IgD-negative memory B cell (primary cell): ENCODE data around the gene SOX6. TPM values are rescaled to one million over a fixed set of nuclear protein-coding genes. Genes with fewer than 3 reads are reported as not detected.

ENCODE experiments used
- H3K27ac Mint-ChIP-seq, 3 donors: one replicate each; pipeline ENCODE4 v1.8.0; 2020 to 2022; ENCODE audit warnings: mild to moderate bottlenecking in 3 of 3, mixed read lengths in 3 of 3, moderate library complexity in 1 of 3
- H3K27me3 Mint-ChIP-seq: one replicate; pipeline ENCODE4 v1.8.0; 2021; ENCODE audit warnings: mixed read lengths
- H3K36me3 Mint-ChIP-seq: one replicate; pipeline ENCODE4 v1.8.0; 2020; ENCODE audit warnings: mild to moderate bottlenecking, mixed read lengths
- H3K4me1 Mint-ChIP-seq, 3 donors: one replicate each; pipeline ENCODE4 v1.8.0; 2020 to 2022; ENCODE audit warnings: mixed read lengths in 3 of 3, mild to moderate bottlenecking in 1 of 3
- H3K4me3 Mint-ChIP-seq, 4 donors: one replicate each; pipeline ENCODE4 v1.8.0; 2020 to 2022; ENCODE audit warnings: mild to moderate bottlenecking in 4 of 4, mixed read lengths in 4 of 4, moderate library complexity in 3 of 4
- H3K9me3 Mint-ChIP-seq, 3 donors: one replicate each; pipeline ENCODE4 v1.8.0; 2020 to 2021; ENCODE audit warnings: mixed read lengths in 3 of 3, mild to moderate bottlenecking in 1 of 3
- polyA plus RNA-seq: library from polyadenylated mRNA; unstranded; fragments of 300-500 nt; fragmentation: Illumina TruSeq; gene quantifications from one replicate; pipeline ENCODE4 v1.2.3, GENCODE V29; 2021

The SOX6 gene
- polyA plus RNA-seq, 1 donor from 2014 or later = not detected

- Mint-ChIP-seq H3K36me3 (no peaks in the 10 kb centered on the region), H3K27ac (no peak overlapping the region), H3K9me3 (peaks cover 0 to 3% (median 1%) of the 10 kb centered on the region in 3 donors), H3K4me3 (no peak overlapping the region), H3K27me3 (peaks cover 1% of the 10 kb centered on the region), H3K4me1 (no peaks in the 10 kb centered on the region)
Measured at GRCh38 chr11:15967166-15967565, 389.2 kb downstream of the SOX6 start.

GRCh38 chr11:15965562-15966250, 390.6 kb downstream of the SOX6 start:
- Mint-ChIP-seq H3K27me3 (peaks cover 1% of the 10 kb centered on the region), H3K36me3 (no peaks in the 10 kb centered on the region), H3K27ac (no peak overlapping the region), H3K4me1 (no peaks in the 10 kb centered on the region), H3K9me3 (peaks cover 0 to 3% (median 2%) of the 10 kb centered on the region in 3 donors), H3K4me3 (no peak overlapping the region)

GRCh38 chr11:15963266-15963665, 393.1 kb downstream of the SOX6 start:
- Mint-ChIP-seq H3K27ac (no peak overlapping the region), H3K27me3 (peaks cover 1% of the 10 kb centered on the region), H3K9me3 (peaks cover 0 to 3% (median 2%) of the 10 kb centered on the region in 3 donors), H3K4me3 (no peak overlapping the region), H3K4me1 (no peaks in the 10 kb centered on the region), H3K36me3 (no peaks in the 10 kb centered on the region)

GRCh38 chr11:15958910-15959309, 397.4 kb downstream of the SOX6 start:
- Mint-ChIP-seq H3K27ac (no peak overlapping the region), H3K27me3 (peaks cover 2% of the 10 kb centered on the region), H3K4me1 (no peaks in the 10 kb centered on the region), H3K4me3 (no peak overlapping the region), H3K9me3 (peaks cover 0 to 4% (median 3%) of the 10 kb centered on the region in 3 donors), H3K36me3 (no peaks in the 10 kb centered on the region)

- Mint-ChIP-seq H3K4me3 (no peak overlapping the region), H3K27me3 (peaks cover 2% of the 10 kb centered on the region), H3K4me1 (no peaks in the 10 kb centered on the region), H3K36me3 (no peaks in the 10 kb centered on the region), H3K27ac (no peak overlapping the region), H3K9me3 (peaks cover 0 to 3% (median 0%) of the 10 kb centered on the region in 3 donors)
Measured at GRCh38 chr11:15957234-15957633, 399.1 kb downstream of the SOX6 start.

- H3K9me3 Mint-ChIP-seq = peaks cover 0 to 3% (median 0%) of the 10 kb centered on the region in 3 donors
- no peaks in the 10 kb centered on the region for H3K36me3 Mint-ChIP-seq
- H3K27me3 Mint-ChIP-seq = peaks cover 2% of the 10 kb centered on the region
- no peak overlapping the region for H3K4me3 Mint-ChIP-seq
- H3K4me1 Mint-ChIP-seq = no peaks in the 10 kb centered on the region
- no peak overlapping the region for H3K27ac Mint-ChIP-seq
Measured at GRCh38 chr11:15956302-15956701, 400.0 kb downstream of the SOX6 start.

GRCh38 chr11:15955595-15955994, 400.8 kb downstream of the SOX6 start:
- Mint-ChIP-seq H3K27me3 (peaks cover 2% of the 10 kb centered on the region), H3K27ac (no peak overlapping the region), H3K4me1 (no peaks in the 10 kb centered on the region), H3K4me3 (no peak overlapping the region), H3K9me3 (peaks cover 0 to 3% (median 0%) of the 10 kb centered on the region in 3 donors), H3K36me3 (no peaks in the 10 kb centered on the region)

- Mint-ChIP-seq H3K27me3 (no peaks in the 10 kb centered on the region), H3K4me3 (no peak overlapping the region), H3K36me3 (no peaks in the 10 kb centered on the region), H3K4me1 (no peaks in the 10 kb centered on the region), H3K27ac (no peak overlapping the region), H3K9me3 (peaks cover 5 to 8% (median 6%) of the 10 kb centered on the region in 3 donors)
Measured at GRCh38 chr11:15947681-15948648, 408.4 kb downstream of the SOX6 start.

- Mint-ChIP-seq H3K36me3 (no peaks in the 10 kb centered on the region), H3K27me3 (peaks cover 2% of the 10 kb centered on the region), H3K27ac (no peak overlapping the region), H3K9me3 (peaks cover 3 to 8% (median 6%) of the 10 kb centered on the region in 3 donors), H3K4me3 (no peak overlapping the region), H3K4me1 (no peaks in the 10 kb centered on the region)
Measured at GRCh38 chr11:15945726-15946125, 410.6 kb downstream of the SOX6 start.

- peaks cover 6% of the 10 kb centered on the region for H3K27me3 Mint-ChIP-seq
- H3K4me1 Mint-ChIP-seq = no peaks in the 10 kb centered on the region
- no peak overlapping the region for H3K4me3 Mint-ChIP-seq
- no peak overlapping the region for H3K27ac Mint-ChIP-seq
- H3K36me3 Mint-ChIP-seq = no peaks in the 10 kb centered on the region
- H3K9me3 Mint-ChIP-seq = peaks cover 3 to 8% (median 6%) of the 10 kb centered on the region in 3 donors
Measured at GRCh38 chr11:15944460-15944859, 411.9 kb downstream of the SOX6 start.

- Mint-ChIP-seq H3K27me3 (peaks cover 6% of the 10 kb centered on the region), H3K4me3 (no peak overlapping the region), H3K36me3 (no peaks in the 10 kb centered on the region), H3K4me1 (no peaks in the 10 kb centered on the region), H3K27ac (no peak overlapping the region), H3K9me3 (peaks cover 3 to 8% (median 6%) of the 10 kb centered on the region in 3 donors)
Measured at GRCh38 chr11:15943418-15944197, 412.7 kb downstream of the SOX6 start.

- Mint-ChIP-seq H3K4me1 (no peaks in the 10 kb centered on the region), H3K36me3 (no peaks in the 10 kb centered on the region), H3K27me3 (peaks cover 6% of the 10 kb centered on the region), H3K9me3 (peaks cover 3 to 8% (median 6%) of the 10 kb centered on the region in 3 donors), H3K4me3 (no peak overlapping the region), H3K27ac (no peak overlapping the region)
Measured at GRCh38 chr11:15942936-15943335, 413.4 kb downstream of the SOX6 start.

- no peak overlapping the region for H3K4me3 Mint-ChIP-seq
- H3K27ac Mint-ChIP-seq = peak overlapping the region in 1 of 3 donors; percentile 55
- H3K4me1 Mint-ChIP-seq = no peaks in the 10 kb centered on the region
- H3K36me3 Mint-ChIP-seq = no peaks in the 10 kb centered on the region
- H3K9me3 Mint-ChIP-seq = peaks cover 2 to 4% (median 3%) of the 10 kb centered on the region in 3 donors
- H3K27me3 Mint-ChIP-seq = peaks cover 6% of the 10 kb centered on the region
Measured at GRCh38 chr11:15942126-15942525, 414.2 kb downstream of the SOX6 start.

- Mint-ChIP-seq H3K27ac (no peak overlapping the region), H3K4me1 (no peaks in the 10 kb centered on the region), H3K27me3 (peaks cover 6% of the 10 kb centered on the region), H3K36me3 (no peaks in the 10 kb centered on the region), H3K4me3 (no peak overlapping the region), H3K9me3 (peaks cover 0 to 7% (median under 1%) of the 10 kb centered on the region in 3 donors)
Measured at GRCh38 chr11:15941206-15941770, 415.1 kb downstream of the SOX6 start.
